ENCODE measurements around the gene ENO1.

ENO1 gene

GRCh38 chr1:8892026-8892425 lies 13.5 kb upstream of the ENO1 start:
- Histone ChIP-seq H4K20me1 (ENCODE audit: insufficient read depth, low read length) (no peaks in the 10 kb centered on the region), H3K79me2 (ENCODE audit: insufficient read depth, low read length) (no peaks in the 10 kb centered on the region), H3K4me3 (ENCODE audit: low read depth in 1 of 2, low read length in 2 of 2) (no peak overlapping the region), H3K9ac (ENCODE audit: low read depth, low read length) (no peak overlapping the region), H3K9me3 (ENCODE audit: insufficient read depth, low read length, severe bottlenecking) (no peaks in the 10 kb centered on the region), H3K27ac (ENCODE audit: low read length) (no peak overlapping the region), H3K36me3 (ENCODE audit: insufficient read depth, low read length) (no peaks in the 10 kb centered on the region), H3K4me1 (ENCODE audit: insufficient read depth, low read length) (no peaks in the 10 kb centered on the region), H2AFZ (ENCODE audit: low read depth, low read length) (no peak overlapping the region), H3K4me2 (ENCODE audit: insufficient read depth, low read length) (no peak overlapping the region), H3K27me3 (ENCODE audit: insufficient read depth, low read length, poor library complexity) (no peaks in the 10 kb centered on the region)
- TF ChIP-seq CTCF (IDR thresholded peaks at IDR 0.05; ENCODE audit: borderline replicate concordance, extremely low read depth, low read length, poor library complexity, severe bottlenecking): no peak
- TF ChIP-seq EZH2 (IDR thresholded peaks at IDR 0.05; ENCODE audit: borderline replicate concordance, low read depth, low read length, severe bottlenecking): no peak
- DNase-seq (no peak), ATAC-seq (ENCODE audit: insufficient read depth, low read depth) (no peak)

GRCh38 chr1:8891401-8891800 lies 12.9 kb upstream of the ENO1 start:
- Histone ChIP-seq H3K79me2 (ENCODE audit: insufficient read depth, low read length) (no peaks in the 10 kb centered on the region), H3K9me3 (ENCODE audit: insufficient read depth, low read length, severe bottlenecking) (no peaks in the 10 kb centered on the region), H3K27ac (ENCODE audit: low read length) (no peak overlapping the region), H3K9ac (ENCODE audit: low read depth, low read length) (no peak overlapping the region), H3K27me3 (ENCODE audit: insufficient read depth, low read length, poor library complexity) (no peaks in the 10 kb centered on the region), H3K36me3 (ENCODE audit: insufficient read depth, low read length) (no peaks in the 10 kb centered on the region), H2AFZ (ENCODE audit: low read depth, low read length) (no peak overlapping the region), H3K4me2 (ENCODE audit: insufficient read depth, low read length) (no peak overlapping the region), H3K4me1 (ENCODE audit: insufficient read depth, low read length) (no peaks in the 10 kb centered on the region), H4K20me1 (ENCODE audit: insufficient read depth, low read length) (no peaks in the 10 kb centered on the region), H3K4me3 (ENCODE audit: low read depth in 1 of 2, low read length in 2 of 2) (no peak overlapping the region)
- ATAC-seq (ENCODE audit: insufficient read depth, low read depth): no peak
- no peak for DNase-seq
- TF ChIP-seq CTCF (IDR thresholded peaks at IDR 0.05; ENCODE audit: borderline replicate concordance, extremely low read depth, low read length, poor library complexity, severe bottlenecking) (no peak), EZH2 (IDR thresholded peaks at IDR 0.05; ENCODE audit: borderline replicate concordance, low read depth, low read length, severe bottlenecking) (no peak)

GRCh38 chr1:8889925-8890785 lies 11.7 kb upstream of the ENO1 start:
- H4K20me1 ChIP-seq (ENCODE audit: insufficient read depth, low read length): no peaks in the 10 kb centered on the region
- H3K4me1 ChIP-seq (ENCODE audit: insufficient read depth, low read length): no peaks in the 10 kb centered on the region
- TF ChIP-seq CTCF (IDR thresholded peaks at IDR 0.05; ENCODE audit: borderline replicate concordance, extremely low read depth, low read length, poor library complexity, severe bottlenecking) (no peak), EZH2 (IDR thresholded peaks at IDR 0.05; ENCODE audit: borderline replicate concordance, low read depth, low read length, severe bottlenecking) (no peak)
- H3K9ac ChIP-seq (ENCODE audit: low read depth, low read length): no peak overlapping the region
- no peaks in the 10 kb centered on the region for H3K9me3 ChIP-seq (ENCODE audit: insufficient read depth, low read length, severe bottlenecking)
- no peak overlapping the region for H2AFZ ChIP-seq (ENCODE audit: low read depth, low read length)
- H3K79me2 ChIP-seq (ENCODE audit: insufficient read depth, low read length): no peaks in the 10 kb centered on the region
- H3K27ac ChIP-seq (ENCODE audit: low read length): no peak overlapping the region
- ATAC-seq (ENCODE audit: insufficient read depth, low read depth) (no peak), DNase-seq (no peak)
- H3K4me3 ChIP-seq (ENCODE audit: low read depth in 1 of 2, low read length in 2 of 2): no peak overlapping the region
- H3K4me2 ChIP-seq (ENCODE audit: insufficient read depth, low read length): no peak overlapping the region
- no peaks in the 10 kb centered on the region for H3K27me3 ChIP-seq (ENCODE audit: insufficient read depth, low read length, poor library complexity)
- no peaks in the 10 kb centered on the region for H3K36me3 ChIP-seq (ENCODE audit: insufficient read depth, low read length)

All from DND-41 (cell line).